ENCODE measurements around the gene LENG1. TPM values are rescaled to one million over a fixed set of nuclear protein-coding genes. Genes with fewer than 3 reads are reported as not detected.

The LENG1 gene
- total RNA-seq, 1 experiment from 2014 or later, result 7.6 TPM

GRCh38 chr19:54136864-54137698 lies 22.4 kb downstream of the LENG1 start:
- Histone ChIP-seq H3K9me3 (ENCODE audit: control insufficient read depth in 1 of 2, insufficient read depth in 1 of 2, low read depth in 1 of 2, low read length in 2 of 2) (no peaks in the 10 kb centered on the region), H3K9me2 (ENCODE audit: insufficient read depth) (no peaks in the 10 kb centered on the region), H3K4me3 (replicated peaks in 1 of 2; ENCODE audit: low read depth in 1 of 2, low read length in 2 of 2) (peak overlapping the region; percentile 76 to 82), H3K4me2 (ENCODE audit: low read length) (peak overlapping the region; percentile 98), H3K9ac (ENCODE audit: low read length) (peak overlapping the region; percentile 96), H4K20me1 (ENCODE audit: insufficient read depth) (no peaks in the 10 kb centered on the region), H3K4me1 (ENCODE audit: control insufficient read depth in 1 of 2, insufficient read depth in 2 of 2, low read length in 2 of 2) (peaks cover 15 to 31% of the 10 kb centered on the region in 2 experiments), H3K79me2 (ENCODE audit: insufficient read depth, low read length) (peaks cover 44% of the 10 kb centered on the region), H3K27ac (ENCODE audit: low read depth, low read length) (peak overlapping the region; percentile 25), H2AFZ (ENCODE audit: low read depth, low read length, poor library complexity, severe bottlenecking) (peak overlapping the region; percentile 18), H3K27me3 (ENCODE audit: insufficient read depth, low read length) (no peaks in the 10 kb centered on the region), H3K36me3 (ENCODE audit: control insufficient read depth in 1 of 2, insufficient read depth in 2 of 2, low read length in 2 of 2) (peaks cover 11 to 14% of the 10 kb centered on the region in 2 experiments; a peak in 3 of 4 replicates)
- ChIA-PET CTCF (interaction anchor here (0.6 to 1.4 kb wide), 14 partner anchors 32 to 344 kb away, joined by 3 to 11 read pairs (median 4); partner anchors contain the start of gene MBOAT7), RAD21 (ENCODE audit: low non-redundant PET in 1 of 2, low total read pairs in 2 of 2, uncharacterized antibody in 2 of 2, unreplicated experiment in 2 of 2) (interaction anchor here in 1 of 2 experiments (0.6 kb wide), 2 partner anchors 95 to 328 kb away, joined by 3 read pairs; no protein-coding TSS in a partner anchor), POLR2A (interaction anchor here (0.9 to 2.0 kb wide), 18 partner anchors 11 to 327 kb away, joined by 3 to 26 read pairs (median 4); partner anchors contain the start of genes LENG1, MBOAT7, MYADM and PRPF31)
- peak; percentile 84 for ATAC-seq
- BruUV-seq (replicated peaks), result no TSS peak
- peak; percentile 100 for DNase-seq (ENCODE audit: low read depth, low spot score)
- TF ChIP-seq POLR2A (IDR thresholded peaks at IDR 0.05; ENCODE audit: borderline replicate concordance, extremely low read depth, insufficient read depth, insufficient read length), result peak; percentile 87
- TF ChIP-seq EGR1 (IDR thresholded peaks at IDR 0.05; ENCODE audit: low read depth), result peak; percentile 98
- peak; percentile 65 for TF ChIP-seq SIN3A (IDR thresholded peaks at IDR 0.05; ENCODE audit: low read depth)
- TF ChIP-seq ELF1 (IDR thresholded peaks at IDR 0.05; ENCODE audit: borderline replicate concordance, low read depth), result no peak
- TF ChIP-seq POLR2AphosphoS5 (IDR thresholded peaks at IDR 0.05; ENCODE audit: low read depth, low read length), result peak; percentile 90
- TF ChIP-seq SP1 (IDR thresholded peaks at IDR 0.05; ENCODE audit: low read depth), result peak; percentile 97
- TF ChIP-seq ZNF274 (IDR thresholded peaks at IDR 0.05; ENCODE audit: low read depth, low read length), result no peak
- intact Hi-C loops (cut with micrococcal nuclease), result loop anchor here (1.0 kb wide), 1 partner anchor 22 kb away; the partner anchor contains the start of gene LENG1

All from HCT116 (cell line).